HCT116 (cell line): ENCODE measurements around the gene GFER. TPM values are rescaled to one million over a fixed set of nuclear protein-coding genes. Genes with fewer than 3 reads are reported as not detected.
A peak's percentile ranks its signal among the peaks of the same experiment; 100 is the strongest.

ENCODE experiments used
- ATAC-seq: fragments of 200-7000 bp; cut with Tn5 transposase; 2 replicates; pipeline ENCODE4 v1.9.1; 2020; ENCODE audit warnings: mild to moderate bottlenecking, moderate library complexity
- BruUV-seq: library from RNA; stranded (reverse); fragments of 400-500 nt; replicated peaks from 2 replicates; lab custom pipeline; 2021; lab: Mats Ljungman, UMichigan
- CTCF ChIA-PET: fragments of 300-600 bp; sonication (Branson Sonifier 250); formaldehyde crosslinking; loops from one replicate; lab custom pipeline; 2021; ENCODE audit warnings: antibody characterized with exemption; lab: Charles Lee
- POLR2A ChIA-PET: fragments of 300-600, 350-600 bp; sonication (Branson Sonifier 250); formaldehyde crosslinking; loops from one replicate; lab custom pipeline; 2021; ENCODE audit warnings: antibody characterized with exemption; lab: Charles Lee
- RAD21 ChIA-PET, 2 experiments: fragments of 300-600 bp; sonication (Branson Sonifier 250); formaldehyde crosslinking; loops; one replicate each; lab custom pipeline; 2023; ENCODE audit warnings: low total read pairs in 2 of 2; ENCODE audit not compliant: uncharacterized antibody in 2 of 2, unreplicated experiment in 2 of 2, low non-redundant PET in 1 of 2; lab: Charles Lee
- DNase-seq: peaks from one replicate; pipeline ENCODE4 v3.0.0-alpha.2; 2010; ENCODE audit warnings: low read depth, low spot score
- H2AFZ ChIP-seq: fragments of 200-600 bp; shearing (Covaris generic), sonication (generic); 2 replicates; pipeline ENCODE4 v1.6.1; 2017; ENCODE audit warnings: low read depth, mixed run types, mixed read lengths, antibody characterized with exemption, low read length; ENCODE audit not compliant: poor library complexity, severe bottlenecking
- H3K27ac ChIP-seq: 2 replicates; pipeline ENCODE4 v1.5.1; 2012; ENCODE audit warnings: low read depth, low read length
- H3K27me3 ChIP-seq: fragments of 200-600 bp; sonication (generic); 2 replicates; pipeline ENCODE4 v1.6.1; 2016; ENCODE audit warnings: mixed run types, low read length, mixed read lengths; ENCODE audit not compliant: insufficient read depth
- H3K36me3 ChIP-seq, 2 experiments: fragments of 200-500 bp in 1 of 2; fragments of 200-600 bp in 1 of 2; sonication (Bioruptor generic) in 1 of 2; sonication (generic) in 1 of 2; 2 replicates each; pipeline versions ENCODE4 v1.5.1 to v1.6.1; 2014 to 2016; ENCODE audit warnings: low read length in 2 of 2, inconsistent platforms in 1 of 2, mixed read lengths in 1 of 2, mixed run types in 1 of 2; ENCODE audit not compliant: insufficient read depth in 2 of 2, control insufficient read depth in 1 of 2
- H3K4me1 ChIP-seq, 2 experiments: fragments of 200-600 bp in 1 of 2; sonication (generic) in 1 of 2; 2 replicates each; pipeline versions ENCODE4 v1.5.1 to v1.6.1; 2012 to 2017; ENCODE audit warnings: low read length in 2 of 2, inconsistent platforms in 1 of 2, mild to moderate bottlenecking in 1 of 2, mixed read lengths in 1 of 2, mixed run types in 1 of 2, moderate library complexity in 1 of 2; ENCODE audit not compliant: insufficient read depth in 2 of 2, control insufficient read depth in 1 of 2
- H3K4me2 ChIP-seq: fragments of 200-600 bp; sonication (generic); 2 replicates; pipeline ENCODE4 v1.6.1; 2017; ENCODE audit warnings: mixed run types, low read length, mixed read lengths
- H3K4me3 ChIP-seq, 2 experiments: fragments of 200-600 bp in 1 of 2; sonication (generic) in 1 of 2; replicated peaks in 1 of 2; 2 replicates each; pipeline ENCODE4 v1.5.1; 2011 to 2016; ENCODE audit warnings: low read length in 2 of 2, control low read depth in 1 of 2, low read depth in 1 of 2, mild to moderate bottlenecking in 1 of 2, mixed read lengths in 1 of 2, mixed run types in 1 of 2
- H3K79me2 ChIP-seq: fragments of 200-600 bp; sonication (generic); 2 replicates; pipeline ENCODE4 v1.6.1; 2017; ENCODE audit warnings: mild to moderate bottlenecking, mixed run types, low read length, moderate library complexity, mixed read lengths; ENCODE audit not compliant: insufficient read depth
- H3K9ac ChIP-seq: fragments of 200-600 bp; sonication (generic); 2 replicates; pipeline ENCODE4 v1.6.1; 2016; ENCODE audit warnings: low read length, mixed read lengths
- H3K9me2 ChIP-seq: fragments of 200-600 bp; sonication (generic), shearing (Covaris generic); 2 replicates; pipeline ENCODE4 v1.6.1; 2017; ENCODE audit warnings: mixed run types, mild to moderate bottlenecking, moderate library complexity; ENCODE audit not compliant: insufficient read depth
- H3K9me3 ChIP-seq, 2 experiments: fragments of 200-500 bp in 1 of 2; fragments of 200-600 bp in 1 of 2; sonication (Bioruptor generic) in 1 of 2; sonication (generic) in 1 of 2; 2 replicates each; pipeline ENCODE4 v1.6.1; 2014 to 2017; ENCODE audit warnings: low read length in 2 of 2, mixed read lengths in 2 of 2, inconsistent platforms in 1 of 2, low read depth in 1 of 2, mild to moderate bottlenecking in 1 of 2, mixed run types in 1 of 2, moderate library complexity in 1 of 2; ENCODE audit not compliant: control insufficient read depth in 1 of 2, insufficient read depth in 1 of 2
- H4K20me1 ChIP-seq: fragments of 200-600 bp; sonication (generic), shearing (Covaris generic); 2 replicates; pipeline ENCODE4 v1.6.1; 2017; ENCODE audit warnings: mixed run types, mild to moderate bottlenecking, moderate library complexity; ENCODE audit not compliant: insufficient read depth
- ATF3 ChIP-seq: IDR thresholded peaks from 2 replicates; pipeline ENCODE4 v1.6.1; 2012
- CTCF ChIP-seq, 3 experiments: fragments of 200-600 bp in 1 of 3; sonication (generic) in 1 of 3; IDR thresholded peaks in 2 of 3; conservative IDR thresholded peaks in 1 of 3; 2 replicates each; pipeline ENCODE4 v1.5.1; 2012 to 2017; ENCODE audit warnings: low read depth in 2 of 3, low read length in 2 of 3, antibody characterized with exemption in 1 of 3, borderline replicate concordance in 1 of 3, control low read depth in 1 of 3, mild to moderate bottlenecking in 1 of 3, mixed read lengths in 1 of 3, mixed run types in 1 of 3, moderate library complexity in 1 of 3; ENCODE audit not compliant: insufficient read depth in 1 of 3
- ELF1 ChIP-seq: IDR thresholded peaks from 2 replicates; pipeline ENCODE4 v1.6.1; 2012; ENCODE audit warnings: low read depth, borderline replicate concordance
- EZH2 ChIP-seq: fragments of 200-600 bp; sonication (generic); IDR thresholded peaks from 2 replicates; pipeline ENCODE4 v1.6.1; 2017; ENCODE audit warnings: antibody characterized with exemption, mixed run types
- FOSL1 ChIP-seq: IDR thresholded peaks from 2 replicates; pipeline ENCODE4 v1.6.1; 2012; ENCODE audit warnings: low read depth
- POLR2A ChIP-seq: IDR thresholded peaks from 2 replicates; pipeline ENCODE4 v1.7.0; 2011; ENCODE audit warnings: borderline replicate concordance; ENCODE audit not compliant: insufficient read depth, insufficient read length; ENCODE audit errors: extremely low read depth
- ZBTB33 ChIP-seq: IDR thresholded peaks from 2 replicates; pipeline ENCODE4 v1.6.1; 2011; ENCODE audit warnings: mild to moderate bottlenecking, low read length, moderate library complexity; ENCODE audit not compliant: insufficient replicate concordance; ENCODE audit errors: extremely low read depth
- intact Hi-C: fragments of 100-400 bp; cut with micrococcal nuclease; formaldehyde crosslinking; loops from 2 replicates; pipeline ENCODE4 v1.10.0; 2022
- total RNA-seq: library from RNA; stranded (reverse); gene quantifications from one replicate; pipeline ENCODE4 v1.2.1, GENCODE V29; 2021; ENCODE audit not compliant: unreplicated experiment

Gene GFER
- total RNA-seq, 1 experiment from 2014 or later = 47.3 TPM

GRCh38 chr16:1958715-1959268 is 25.2 kb upstream of the GFER start:
- Histone ChIP-seq H3K4me1 (peaks cover 8 to 41% of the 10 kb centered on the region in 2 experiments), H4K20me1 (peaks cover 9% of the 10 kb centered on the region; the same call in 1 of the 2 replicates), H3K79me2 (peaks cover 42% of the 10 kb centered on the region), H3K4me2 (peak overlapping the region; percentile 88), H3K9me3 (no peaks in the 10 kb centered on the region), H3K4me3 (peak overlapping the region; percentile 31 to 81), H3K9me2 (no peaks in the 10 kb centered on the region), H3K36me3 (peaks cover 4 to 15% of the 10 kb centered on the region in 2 experiments), H3K27ac (peak overlapping the region; percentile 88), H3K27me3 (no peaks in the 10 kb centered on the region), H2AFZ (peak overlapping the region; percentile 82), H3K9ac (peak overlapping the region; percentile 98)
- BruUV-seq = no TSS peak
- DNase-seq (no peak), ATAC-seq (no peak)
- RAD21 ChIA-PET = no interaction called here
- POLR2A ChIA-PET = interaction anchor here (3.2 kb wide), 1 partner anchor 20 kb away, joined by 14 read pairs; no protein-coding TSS in a partner anchor
- CTCF ChIA-PET = no interaction called here
- intact Hi-C loops = no loop called here
- no peak for TF ChIP-seq ZBTB33
- TF ChIP-seq CTCF (IDR thresholded peaks at IDR 0.05 in 2 of 3, conservative IDR thresholded peaks at IDR 0.05 in 1 of 3; ENCODE audit: borderline replicate concordance in 1 of 3, insufficient read depth in 1 of 3, low read depth in 2 of 3, low read length in 2 of 3) = no peak
- TF ChIP-seq EZH2 = no peak
- TF ChIP-seq FOSL1 = no peak
- TF ChIP-seq ATF3 = no peak
- TF ChIP-seq POLR2A = no peak
- no peak for TF ChIP-seq ELF1
